HepG2 (cell line): ENCODE data around the gene DDTL. TPM values are rescaled to one million over a fixed set of nuclear protein-coding genes. Genes with fewer than 3 reads are reported as not detected.

Experiments used
- CEBPB ChIP-seq: IDR thresholded peaks from 2 replicates; pipeline ENCODE4 v1.6.1; 2011; ENCODE audit warnings: low read depth, low read length, improper control_type of control experiment, borderline replicate concordance
- FOXO1 ChIP-seq: sonication (generic); formaldehyde crosslinking; IDR thresholded peaks from 2 replicates; pipeline ENCODE4 v1.4.0; 2020; ENCODE audit warnings: missing genetic modification reagents
- FOXP1 ChIP-seq, 2 experiments: fragments of 450-650 bp in 1 of 2; IDR thresholded peaks; 2 replicates each; pipeline ENCODE4 v1.6.1; 2017 to 2018; ENCODE audit warnings: antibody characterized with exemption in 1 of 2
- MED8 ChIP-seq: sonication (generic); formaldehyde crosslinking; IDR thresholded peaks from 2 replicates; pipeline ENCODE4 v1.8.1; 2023; ENCODE audit warnings: mild to moderate bottlenecking, missing genetic modification reagents; ENCODE audit not compliant: insufficient replicate concordance
- NCOR1 ChIP-seq: fragments of 200-600 bp; sonication (generic); IDR thresholded peaks from 2 replicates; pipeline ENCODE4 v1.7.0; 2017; ENCODE audit warnings: antibody characterized with exemption, low read length, borderline replicate concordance
- RARA ChIP-seq: IDR thresholded peaks from 2 replicates; pipeline ENCODE4 v1.6.1; 2016; ENCODE audit warnings: missing genetic modification reagents, missing compliant biosample characterization
- SOX13 ChIP-seq, 3 experiments: fragments of 450-650 bp in 1 of 3; sonication (generic) in 1 of 3; formaldehyde crosslinking in 1 of 3; IDR thresholded peaks in 2 of 3; conservative IDR thresholded peaks in 1 of 3; 2 replicates each; pipeline versions ENCODE4 v1.5.0 to v1.6.1; 2016 to 2020; ENCODE audit warnings: antibody characterized with exemption in 1 of 3, mild to moderate bottlenecking in 1 of 3, missing compliant biosample characterization in 1 of 3, missing genetic modification reagents in 1 of 3, moderate library complexity in 1 of 3
- THRA ChIP-seq: sonication (generic); formaldehyde crosslinking; IDR thresholded peaks from 2 replicates; pipeline ENCODE4 v1.4.0; 2020; ENCODE audit warnings: missing genetic modification reagents, borderline replicate concordance
- ZBTB40 ChIP-seq, 2 experiments: fragments of 450-650 bp in 1 of 2; sonication (generic) in 1 of 2; formaldehyde crosslinking in 1 of 2; IDR thresholded peaks; 2 replicates each; pipeline versions ENCODE4 v1.6.1 to v1.8.0; 2016 to 2022; ENCODE audit warnings: antibody characterized with exemption in 1 of 2, mild to moderate bottlenecking in 1 of 2, missing genetic modification reagents in 1 of 2
- ZMYM3 ChIP-seq: sonication (generic); formaldehyde crosslinking; IDR thresholded peaks from 2 replicates; pipeline ENCODE4 v1.5.1; 2020; ENCODE audit warnings: mild to moderate bottlenecking, missing genetic modification reagents
- ZNF207 ChIP-seq: fragments of 450-650 bp; IDR thresholded peaks from 2 replicates; pipeline ENCODE4 v1.6.1; 2016; ENCODE audit warnings: antibody characterized with exemption, borderline replicate concordance
- ZNF329 ChIP-seq: sonication (generic); formaldehyde crosslinking; IDR thresholded peaks from 2 replicates; pipeline ENCODE4 v1.9.0; 2021; ENCODE audit warnings: low read depth, mild to moderate bottlenecking, missing genetic modification reagents
- ZNF362 ChIP-seq: sonication (generic); formaldehyde crosslinking; IDR thresholded peaks from 2 replicates; pipeline ENCODE4 v1.4.0; 2020; ENCODE audit warnings: missing genetic modification reagents, mild to moderate bottlenecking, borderline replicate concordance
- ZNF556 ChIP-seq: sonication (generic); formaldehyde crosslinking; IDR thresholded peaks from 2 replicates; pipeline ENCODE4 v1.4.0; 2020; ENCODE audit warnings: mild to moderate bottlenecking, missing genetic modification reagents, borderline replicate concordance
- ZNF644 ChIP-seq: IDR thresholded peaks from 2 replicates; pipeline ENCODE4 v1.6.1; 2016; ENCODE audit warnings: low read depth
- polyA plus RNA-seq, 8 experiments: library from polyadenylated mRNA; depleted of rRNA in 3 of 8; stranded (reverse) in 7 of 8; unstranded in 1 of 8; fragments of >200 nt; fragmentation: Illumina TruSeq in 4 of 8; extraction: Trizol in 4 of 8; gene quantifications; 2 replicates each; pipeline versions ENCODE4 v1.2.1 to v1.2.3, GENCODE V29; 2011 to 2016; ENCODE audit warnings: low read depth in 4 of 8, missing spikeins in 1 of 8, mixed read lengths in 1 of 8; ENCODE audit not compliant: insufficient read depth in 1 of 8
- total RNA-seq, 5 experiments: library from RNA; depleted of rRNA; stranded (reverse); fragments of >200 nt; fragmentation: Illumina TruSeq; extraction: Trizol; gene quantifications; 2 replicates each; pipeline ENCODE4 v1.2.3, GENCODE V29; 2016; ENCODE audit warnings: low read depth in 1 of 5

DDTL gene
- total and polyA plus RNA-seq, 2 of the 13 experiments (the other 11 are each of a cell fraction or from before 2014, with no cell fraction given): 0.31 TPM; not detected in 1

- TF ChIP-seq THRA (CRISPR knock-in tag): peak; percentile 49; the same call in 1 of the 2 replicates
- TF ChIP-seq FOXO1 (CRISPR knock-in tag): peak; percentile 35; the same call in 1 of the 2 replicates
- no peak for TF ChIP-seq ZNF329
- TF ChIP-seq ZNF644 (CRISPR knock-in tag): peak; percentile 58; the same call in 1 of the 2 replicates
- TF ChIP-seq RARA: peak; percentile 74
- no peak for TF ChIP-seq FOXP1 (IDR thresholded peaks at IDR 0.05)
- TF ChIP-seq FOXP1 (CRISPR knock-in tag; IDR thresholded peaks at IDR 0.05): peak; percentile 44; the same call in 1 of the 2 replicates
- TF ChIP-seq MED8: no peak
- TF ChIP-seq ZBTB40 (IDR thresholded peaks at IDR 0.05): no peak
- TF ChIP-seq ZBTB40 (CRISPR knock-in tag; IDR thresholded peaks at IDR 0.05): no peak
- peak; percentile 80 for TF ChIP-seq CEBPB
- peak; percentile 29; the same call in 1 of the 2 replicates for TF ChIP-seq ZNF362 (CRISPR knock-in tag)
- TF ChIP-seq NCOR1: peak; percentile 22; the same call in 1 of the 2 replicates
- no peak for TF ChIP-seq ZNF556 (CRISPR knock-in tag)
- TF ChIP-seq ZNF207: no peak
- no peak for TF ChIP-seq SOX13 (IDR thresholded peaks at IDR 0.05)
- peak in 1 of 2 experiments; percentile 73; a peak in 2 of 4 replicates for TF ChIP-seq SOX13 (CRISPR knock-in tag; conservative IDR thresholded peaks at IDR 0.05 in 1 of 2, IDR thresholded peaks at IDR 0.05 in 1 of 2)
- TF ChIP-seq ZMYM3 (CRISPR knock-in tag): peak; percentile 26; the same call in 1 of the 2 replicates
These were observed 30.4 kb downstream of the DDTL start (continued) for GRCh38 chr22:23997092-23997491.
